NCI-H748 (cell line): ENCODE measurements around the gene SIK2.
"Not testable (repeated sequence)": the region's sequence is repeated elsewhere in the genome, so short reads cannot be mapped to it uniquely, and the experiment has no call there.

Experiments
- DNase-seq: peaks from one replicate; lab custom pipeline; 2025; ENCODE audit not compliant: unreplicated experiment; lab: John Stamatoyannopoulos, UW

SIK2 gene

DNA sequence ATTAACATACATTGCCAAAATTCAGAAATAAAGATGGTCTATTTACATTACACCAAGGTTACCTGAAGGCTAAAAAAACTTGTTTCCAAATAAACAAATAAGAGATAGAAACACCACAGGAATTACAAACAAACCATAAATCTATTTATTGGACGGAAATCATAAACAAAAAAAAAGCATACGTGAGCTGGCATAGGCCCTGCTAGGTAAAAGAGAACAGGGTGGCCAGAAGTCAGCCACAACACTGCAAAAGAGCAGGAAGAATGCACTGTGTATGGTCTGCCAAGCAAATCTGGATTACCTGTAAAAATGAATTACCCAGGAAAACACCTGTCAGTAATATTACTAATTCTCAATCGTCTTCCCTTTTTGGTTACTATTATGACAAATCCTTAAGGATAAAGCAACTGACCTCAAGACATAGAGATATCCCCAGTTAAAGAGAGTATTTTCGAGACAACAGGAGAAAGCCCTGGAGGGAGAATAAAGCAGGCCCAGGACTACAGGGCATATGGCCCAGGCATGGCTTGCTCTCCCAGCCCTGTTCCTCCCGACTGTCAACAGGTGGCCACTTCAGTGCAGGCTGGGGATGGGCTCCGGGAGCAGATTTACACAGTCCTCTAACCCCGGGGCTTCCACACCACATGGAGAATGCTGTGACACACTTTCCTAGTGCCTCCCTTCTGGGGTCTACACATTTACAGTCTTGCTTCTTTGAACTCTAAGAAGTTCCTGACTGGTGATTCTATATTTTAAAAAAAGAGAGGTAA lies 146.0 kb downstream of the SIK2 start:
- DNase-seq, result no peak

DNA sequence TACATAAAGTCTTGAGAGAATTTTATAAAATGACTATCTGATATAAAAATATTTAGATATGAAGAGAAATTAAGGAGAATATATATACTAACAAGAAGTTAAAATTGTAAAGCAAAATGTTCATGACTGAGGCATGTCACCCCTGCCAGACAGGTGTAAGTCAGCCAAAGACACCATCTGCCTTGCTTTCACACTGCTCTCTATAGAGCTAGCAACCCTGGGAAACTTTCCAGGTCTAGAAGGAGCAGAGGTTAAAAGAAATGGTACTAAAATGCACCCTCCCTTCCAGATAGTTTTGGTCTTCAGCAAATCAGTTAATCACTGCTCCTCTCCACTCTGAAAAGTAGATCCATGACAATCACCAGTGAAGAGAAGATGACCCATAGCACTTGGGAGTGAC lies 147.4 kb downstream of the SIK2 start:
- no peak for DNase-seq

DNA sequence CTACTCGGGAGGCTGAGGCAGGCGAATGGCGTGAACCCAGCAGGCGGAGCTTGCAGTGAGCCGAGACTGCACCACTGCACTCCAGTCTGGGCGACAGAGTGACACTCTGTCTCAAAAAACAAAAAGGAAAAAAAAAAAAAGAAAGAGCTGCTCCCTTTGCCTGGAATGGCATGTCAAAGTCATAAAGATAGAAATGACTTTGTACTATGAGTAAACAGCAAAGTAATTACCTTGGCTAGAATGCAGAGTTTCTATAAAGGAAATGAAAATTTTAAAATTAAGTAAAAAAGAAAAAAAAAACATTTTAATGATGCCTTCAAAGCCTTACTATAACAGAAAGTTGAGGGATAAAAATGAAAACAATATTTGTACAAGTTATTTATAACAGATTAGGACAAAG lies 153.8 kb downstream of the SIK2 start:
- no peak for DNase-seq

DNA sequence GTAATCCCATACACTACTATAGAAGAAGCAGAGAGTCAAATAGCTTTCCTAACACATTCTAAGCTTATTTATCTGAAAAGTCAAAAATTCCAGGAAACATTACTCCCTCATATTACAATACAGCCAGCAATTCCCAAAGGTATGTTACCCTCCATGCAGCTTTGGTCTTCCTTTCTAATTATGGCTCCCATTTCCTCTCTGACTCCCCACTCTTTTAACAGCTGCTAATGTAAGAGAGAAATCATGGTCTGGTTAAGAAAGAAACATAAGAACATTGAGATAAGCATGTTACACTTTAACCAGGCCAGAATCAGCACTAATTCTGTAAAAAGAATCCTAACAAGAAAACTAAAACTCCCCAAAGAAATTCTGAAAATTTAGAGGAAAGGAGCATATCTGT lies 157.1 kb downstream of the SIK2 start:
- DNase-seq, result no peak

DNA sequence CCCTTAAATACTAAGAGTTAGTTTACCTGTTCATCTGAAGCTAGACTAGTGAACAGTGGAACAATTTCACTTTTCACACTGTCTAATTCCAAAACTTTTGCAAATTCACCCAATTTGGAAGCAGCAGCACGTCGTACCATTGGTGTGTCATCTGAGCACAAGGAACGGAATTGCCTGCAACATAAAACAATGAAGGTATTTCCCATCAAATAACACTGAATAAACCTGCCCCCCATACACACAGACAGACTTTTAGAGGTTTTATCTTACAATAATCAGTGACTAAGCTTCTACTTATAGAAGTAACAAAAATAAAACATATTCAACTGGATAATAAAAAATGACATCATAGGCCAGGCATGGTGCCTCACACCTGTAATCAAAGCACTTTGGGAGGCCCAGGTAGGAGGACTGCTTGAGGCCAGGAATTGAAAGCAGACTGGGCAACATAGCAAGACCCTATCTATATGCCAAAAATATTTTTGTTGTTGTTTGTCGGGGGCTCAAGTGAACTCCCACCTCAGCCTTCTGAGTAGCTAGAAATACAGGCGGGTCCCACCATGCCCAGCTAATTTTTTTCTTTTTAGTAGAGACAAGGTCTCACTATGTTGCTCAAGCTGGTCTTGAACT lies 157.6 kb downstream of the SIK2 start:
- DNase-seq, result no peak

DNA sequence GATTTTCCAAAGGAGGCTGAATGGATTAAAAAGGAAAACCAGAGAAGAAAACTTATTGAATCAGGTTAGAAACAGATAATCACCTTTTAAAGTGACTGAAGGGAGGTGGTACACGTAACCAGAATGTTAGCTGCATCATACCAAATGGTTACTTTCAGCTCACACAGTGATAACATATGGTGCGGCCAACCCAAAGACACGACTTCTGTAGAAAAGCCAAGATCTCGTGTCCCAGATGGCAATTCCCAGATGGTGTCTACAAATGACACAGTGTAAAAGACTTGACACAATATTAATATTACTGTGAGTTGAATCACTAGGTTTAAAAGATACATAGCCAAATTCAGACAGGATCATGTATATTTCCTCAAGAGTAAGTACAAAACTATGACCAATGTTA lies 158.8 kb downstream of the SIK2 start:
- DNase-seq, result no peak

DNA sequence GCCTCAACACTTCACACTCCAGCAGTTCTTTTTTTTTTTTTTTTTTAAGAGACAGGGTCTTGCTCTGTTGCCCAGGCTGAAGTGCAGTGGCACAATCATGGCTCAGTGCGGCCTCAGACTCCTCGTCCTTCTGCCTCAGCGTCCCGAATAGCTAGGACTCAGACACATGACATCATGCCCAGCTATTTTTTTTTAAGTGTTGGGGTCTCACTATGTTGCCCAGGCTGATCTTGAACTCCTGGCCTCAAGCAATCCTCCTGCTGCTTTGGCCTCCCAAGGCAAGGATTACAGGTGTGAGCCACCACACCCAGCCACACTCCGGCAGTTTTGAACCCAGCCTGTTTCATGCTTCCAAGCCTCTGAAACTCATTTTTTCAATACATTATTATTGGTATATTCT lies 160.3 kb downstream of the SIK2 start:
- no peak for DNase-seq

DNA sequence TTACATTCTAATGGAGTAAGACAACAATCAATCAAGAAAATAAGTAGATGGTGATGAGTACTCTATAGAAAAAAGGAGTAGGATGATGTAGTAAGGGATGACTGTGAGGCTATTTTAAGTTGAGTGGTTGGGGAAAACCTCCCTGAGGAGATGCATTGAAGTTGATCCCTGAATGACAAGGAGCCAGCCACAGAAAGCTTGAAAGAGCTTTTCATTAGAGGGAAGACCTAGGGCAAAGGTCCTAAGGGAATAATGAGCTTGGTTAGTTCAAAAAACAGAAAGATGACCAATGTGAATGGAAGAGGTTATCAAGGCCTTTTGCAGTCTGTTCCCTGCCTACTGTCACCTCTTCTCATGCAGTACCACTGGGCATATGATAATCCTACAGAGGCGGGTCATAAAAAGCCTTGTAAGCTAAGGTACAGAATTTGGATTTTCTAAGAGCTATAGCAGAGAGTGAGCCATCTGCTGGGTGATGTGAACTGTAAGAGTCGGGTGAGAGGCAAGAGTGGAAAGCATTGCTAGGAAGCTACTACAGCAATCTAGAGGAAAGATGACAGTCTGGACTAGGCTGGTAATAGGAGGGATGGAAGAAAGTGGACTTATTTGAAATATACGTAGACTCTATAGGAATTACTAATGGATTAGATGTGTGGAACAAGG lies 160.9 kb downstream of the SIK2 start:
- DNase-seq, result no peak

DNA sequence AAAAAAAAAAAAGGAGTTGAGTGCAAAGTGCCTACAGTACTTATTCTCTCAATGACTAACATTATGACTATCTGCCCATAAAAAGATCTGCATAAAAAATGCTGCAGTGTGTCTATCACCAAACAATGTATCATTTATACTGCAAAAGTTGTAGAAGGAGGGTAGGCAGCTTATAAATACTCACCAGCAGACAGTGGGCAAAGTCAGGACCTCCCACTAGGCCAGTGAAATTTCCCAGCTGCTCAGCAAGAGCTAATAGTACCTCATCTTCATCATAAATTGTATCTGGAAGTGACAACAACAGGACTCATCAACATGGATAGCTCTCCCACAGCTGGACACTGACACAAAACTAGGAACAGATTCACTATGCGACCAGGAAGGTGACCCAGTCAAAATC lies 162.4 kb downstream of the SIK2 start:
- DNase-seq, result no peak

DNA sequence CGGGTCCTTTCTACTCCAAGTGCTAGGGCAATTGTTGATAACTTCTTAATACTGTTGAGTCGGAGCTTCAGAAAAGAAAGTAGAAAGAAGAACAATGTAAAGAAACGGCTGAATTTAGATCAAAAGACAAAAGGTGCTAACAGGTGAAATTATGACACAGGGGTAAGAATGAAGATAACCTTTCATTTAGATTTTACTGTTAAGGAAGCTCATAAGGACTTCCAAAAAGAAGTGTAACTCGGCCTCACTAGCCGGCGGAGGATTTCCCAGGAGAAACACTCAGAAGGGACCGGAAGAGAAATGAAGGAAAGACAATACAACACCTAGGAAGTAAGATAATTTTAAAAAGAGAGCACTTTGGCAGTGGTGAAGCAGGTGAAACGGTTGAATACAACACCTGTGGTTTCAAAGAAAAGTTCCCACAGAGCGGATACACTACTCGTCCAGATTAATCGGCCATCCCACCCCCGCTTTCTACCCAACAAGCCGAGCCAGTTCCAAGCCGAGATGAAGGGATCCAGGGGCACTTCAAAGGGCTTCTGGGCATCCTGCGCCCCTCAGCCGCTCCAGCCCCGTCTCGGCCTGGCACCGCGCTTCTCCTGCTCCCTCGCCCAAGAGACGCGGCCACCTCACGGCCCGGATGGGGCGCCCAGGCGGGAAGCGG lies 163.2 kb downstream of the SIK2 start:
- DNase-seq, result no peak

DNA sequence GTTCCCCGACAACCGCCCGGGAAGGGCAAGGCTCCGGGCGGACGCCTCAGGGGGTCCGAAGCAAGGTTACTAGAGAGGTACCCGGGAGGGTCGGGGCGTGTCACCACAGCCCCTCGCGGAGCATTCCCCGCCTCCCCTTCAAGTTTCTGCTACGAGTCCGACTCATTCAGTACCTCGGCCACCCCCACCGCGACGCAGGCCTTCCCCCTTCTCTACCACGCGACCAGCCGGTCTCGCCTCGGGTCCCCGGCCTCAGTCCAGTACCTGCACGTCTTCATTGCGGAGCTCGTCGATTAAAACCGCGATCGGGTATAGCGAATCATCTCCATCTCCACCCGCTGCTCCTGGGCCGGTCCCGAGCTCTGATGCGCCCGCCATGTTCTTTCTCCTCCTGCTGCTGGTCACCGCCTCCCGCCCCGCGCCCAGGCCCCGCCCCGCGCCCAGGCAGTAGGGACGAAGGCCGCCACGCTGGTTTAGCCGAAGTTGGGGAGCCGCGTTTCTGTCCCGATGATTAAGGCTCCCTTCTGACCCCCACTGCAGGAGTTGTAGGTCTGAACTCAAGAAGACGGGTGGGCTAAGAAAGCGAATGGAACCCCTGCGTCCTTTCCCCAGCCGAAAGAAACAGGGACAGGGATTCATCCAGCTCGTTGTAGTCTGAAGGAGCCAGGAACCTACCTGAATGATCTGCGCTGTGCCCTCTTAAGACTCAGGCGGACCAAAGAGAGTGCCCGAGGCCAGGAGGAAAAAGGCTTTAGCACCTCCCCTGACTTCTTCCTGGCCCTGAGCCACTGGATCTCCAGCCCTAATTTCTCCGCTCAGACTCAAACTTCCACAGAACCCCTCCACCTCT lies 164.0 kb downstream of the SIK2 start, which contains the start of gene PPP2R1B:
Gene PPP2R1B (minus strand): TSS at position 406 of the 850 bp plus-strand sequence. CDS start 28 bp downstream, at position 378.
- peak; percentile 64 for DNase-seq

DNA sequence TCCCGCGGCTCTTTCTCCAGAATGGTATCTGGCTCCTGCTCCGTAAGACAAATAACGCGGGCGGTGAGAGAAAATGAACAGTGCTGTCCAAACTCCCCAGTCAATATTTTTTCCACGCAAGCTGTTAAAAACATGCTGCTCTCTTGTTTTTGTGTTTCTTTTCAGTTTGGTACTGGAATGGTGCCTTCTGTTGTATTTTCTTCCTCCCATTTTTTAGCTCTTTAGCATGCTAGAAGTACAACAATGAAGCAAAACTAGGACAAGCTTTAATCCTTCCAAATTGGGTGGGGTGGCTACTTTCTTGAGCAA lies 164.5 kb downstream of the SIK2 start:
- peak; percentile 25 for DNase-seq

DNA sequence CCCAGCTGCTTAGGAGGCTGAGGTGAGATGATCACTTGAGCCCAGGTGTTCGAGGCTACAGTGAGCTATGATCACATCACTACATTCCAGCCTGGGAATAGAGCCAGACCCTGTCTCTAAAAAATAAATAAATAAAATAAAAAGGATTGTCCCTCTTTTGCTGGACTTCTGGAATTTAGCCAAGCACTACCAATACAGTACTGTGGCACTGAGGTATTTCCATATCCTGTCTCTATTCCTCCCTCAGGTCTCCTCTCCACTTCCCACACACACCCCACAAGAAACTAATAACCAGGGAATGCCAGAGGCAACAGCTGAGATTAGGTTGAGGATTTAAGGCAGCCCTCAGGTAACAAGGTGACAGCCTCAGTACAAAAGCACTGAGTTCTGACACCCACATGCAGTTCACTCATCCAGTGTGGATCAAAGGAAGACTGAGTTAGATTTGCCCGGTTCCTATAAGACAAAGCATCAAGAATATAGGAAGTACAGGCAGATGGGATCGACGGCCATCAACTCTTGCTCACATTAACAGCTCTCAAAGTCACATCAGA lies 168.4 kb downstream of the SIK2 start:
- DNase-seq, result no peak

DNA sequence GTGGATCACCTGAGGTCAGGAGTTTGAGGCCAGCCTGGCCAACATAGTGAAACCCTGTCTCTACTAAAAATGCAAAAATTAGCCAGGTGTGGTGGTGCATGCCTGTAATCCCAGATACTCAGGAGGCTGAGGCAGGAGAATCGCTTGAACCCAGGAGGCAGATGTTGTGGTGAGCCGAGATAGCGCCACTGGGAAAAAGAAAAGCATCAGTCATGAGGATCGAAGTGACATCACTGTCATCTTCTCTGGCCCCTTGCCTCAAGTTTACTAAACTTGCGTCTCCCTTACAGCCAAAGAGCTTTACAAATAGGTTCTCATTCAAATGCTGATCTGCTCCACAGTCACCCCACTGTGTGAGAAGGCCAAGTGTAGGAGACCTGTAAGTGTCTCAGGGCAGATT lies 169.0 kb downstream of the SIK2 start:
- DNase-seq, result not testable (repeated sequence)

DNA sequence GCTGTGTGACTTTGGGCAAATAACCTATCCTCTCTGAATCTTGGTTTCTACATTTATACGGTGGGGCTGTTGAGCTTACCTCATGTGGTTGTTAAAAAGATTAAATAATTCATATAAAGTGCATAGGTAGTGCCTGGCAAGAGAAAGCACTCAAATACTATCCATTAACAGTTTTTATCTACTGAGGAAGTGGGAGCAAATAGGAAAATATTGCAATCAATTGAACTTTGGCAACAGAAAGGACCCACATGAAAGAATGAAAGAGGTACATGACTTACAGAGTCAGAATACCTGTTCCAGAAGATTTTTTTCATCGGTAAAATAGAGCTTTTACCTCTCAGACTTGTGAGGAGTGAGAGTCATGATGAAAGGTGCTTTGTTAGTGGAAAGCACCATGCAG lies 170.3 kb downstream of the SIK2 start:
- no peak for DNase-seq

DNA sequence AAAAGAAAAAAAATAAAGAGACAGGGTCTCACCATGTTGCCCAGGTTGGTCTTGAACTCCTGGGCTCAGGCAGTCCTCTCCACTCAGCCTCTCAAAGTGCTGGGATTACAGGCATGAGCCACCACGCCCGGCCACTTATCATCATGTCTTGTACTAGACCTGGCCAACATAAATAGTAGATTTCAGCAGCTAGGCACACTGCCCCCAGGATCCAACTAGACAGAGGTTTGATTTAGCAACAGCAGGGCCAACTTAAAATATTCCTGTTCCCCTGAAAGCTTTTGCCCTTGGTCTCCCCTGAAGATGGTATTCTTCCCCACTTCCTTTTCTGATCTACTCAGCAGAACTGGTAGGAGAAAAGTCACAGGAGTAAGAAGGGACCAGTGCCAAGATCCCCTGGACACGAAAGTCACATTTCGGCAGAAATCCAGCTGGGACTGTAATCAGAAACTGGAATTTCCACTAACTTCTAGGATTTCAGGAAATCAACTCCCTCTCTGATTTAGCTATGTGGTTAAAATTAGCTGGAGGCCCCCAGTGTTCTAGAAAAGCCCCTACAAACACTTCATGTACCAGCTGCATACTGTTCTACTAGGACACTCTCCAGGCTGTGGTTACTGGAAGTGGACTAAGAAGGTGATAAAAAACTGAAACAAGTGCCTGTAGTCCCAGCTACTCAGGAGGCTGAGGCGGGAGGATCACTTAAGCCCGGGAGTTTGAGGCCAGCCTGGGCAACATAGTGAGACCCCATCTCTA lies 172.9 kb downstream of the SIK2 start:
- DNase-seq, result no peak

DNA sequence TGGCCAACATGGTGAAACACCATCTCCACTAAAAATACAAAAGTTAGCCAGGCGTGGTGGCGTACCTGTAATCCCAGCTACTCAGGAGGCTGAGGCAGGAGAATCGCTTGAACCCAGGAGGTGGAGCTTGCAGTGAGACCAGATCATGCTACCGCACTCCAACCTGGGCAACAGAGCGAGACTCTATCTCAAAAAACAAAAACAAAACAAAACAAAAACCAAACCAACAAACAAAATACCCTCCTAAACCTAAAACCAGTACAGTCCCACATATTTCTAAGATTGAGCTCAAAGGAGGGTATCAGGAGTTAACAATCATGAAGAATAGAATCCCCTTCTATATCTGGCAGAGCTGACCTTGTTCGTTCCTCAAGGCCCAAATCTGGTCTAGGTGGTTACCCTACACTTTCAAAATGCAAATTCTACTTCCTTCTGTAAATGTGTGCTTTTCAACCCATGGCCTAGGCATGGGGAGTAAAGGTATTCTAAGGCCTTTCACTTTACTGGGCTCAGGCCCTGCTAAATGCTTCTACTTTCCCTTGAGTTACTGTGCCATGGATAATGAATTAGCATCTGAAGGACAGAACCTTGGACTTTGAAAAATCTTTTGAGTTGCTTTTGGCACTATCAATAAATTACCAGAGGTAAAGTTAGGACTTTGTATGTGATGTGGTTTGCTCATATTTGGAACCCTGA lies 174.3 kb downstream of the SIK2 start:
- DNase-seq, result no peak

DNA sequence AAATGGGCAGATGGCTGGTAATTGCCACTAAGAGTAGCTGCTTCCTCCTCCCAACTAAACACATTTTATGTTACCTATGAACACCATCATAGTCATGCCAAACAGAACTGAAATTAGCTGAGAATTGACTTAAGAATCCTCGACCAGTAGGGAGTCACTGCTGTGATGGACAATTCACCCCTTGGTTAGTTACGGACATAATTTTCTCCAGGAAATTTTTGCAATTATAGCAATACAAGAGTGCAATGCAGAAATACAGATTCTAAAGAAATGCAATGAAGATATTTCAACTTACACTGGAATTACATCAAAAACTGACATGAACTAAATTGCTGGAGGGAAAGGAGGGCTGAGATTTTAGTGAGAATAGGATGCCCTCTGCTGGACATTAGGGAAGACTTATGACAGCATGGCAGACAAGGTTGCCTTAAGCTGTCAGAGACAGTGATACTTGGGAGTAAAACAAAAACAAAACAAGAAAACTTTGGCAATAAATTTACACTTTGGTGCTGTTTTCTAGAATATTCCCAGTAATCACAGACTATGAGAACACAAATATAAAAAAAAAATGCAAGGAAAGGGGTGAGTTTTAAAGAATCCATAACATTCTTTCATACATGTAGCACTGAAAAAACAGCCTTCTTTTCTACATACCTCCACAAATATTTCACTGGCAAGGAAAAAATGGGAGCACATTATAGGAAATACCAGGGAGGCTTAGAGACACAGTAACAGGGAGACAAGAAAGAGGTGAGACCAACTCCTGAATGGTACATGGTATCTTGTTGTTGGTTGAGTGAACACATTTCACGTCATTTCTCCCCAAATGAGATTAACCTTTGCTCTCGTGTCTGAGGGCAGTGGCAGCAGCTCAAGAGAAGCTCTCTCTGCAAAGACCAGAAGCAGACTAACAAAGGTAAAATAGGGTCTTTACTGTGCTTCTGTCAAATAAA lies 175.1 kb downstream of the SIK2 start:
- DNase-seq, result peak; percentile 56
